ENCODE results near the gene BZW2. TPM values are rescaled to one million over a fixed set of nuclear protein-coding genes. Genes with fewer than 3 reads are reported as not detected.

Gene BZW2
- total and polyA plus RNA-seq, 2 of the 13 experiments (the other 11 are each of a cell fraction or from before 2014, with no cell fraction given): 21.8 to 95.2 TPM

DNA sequence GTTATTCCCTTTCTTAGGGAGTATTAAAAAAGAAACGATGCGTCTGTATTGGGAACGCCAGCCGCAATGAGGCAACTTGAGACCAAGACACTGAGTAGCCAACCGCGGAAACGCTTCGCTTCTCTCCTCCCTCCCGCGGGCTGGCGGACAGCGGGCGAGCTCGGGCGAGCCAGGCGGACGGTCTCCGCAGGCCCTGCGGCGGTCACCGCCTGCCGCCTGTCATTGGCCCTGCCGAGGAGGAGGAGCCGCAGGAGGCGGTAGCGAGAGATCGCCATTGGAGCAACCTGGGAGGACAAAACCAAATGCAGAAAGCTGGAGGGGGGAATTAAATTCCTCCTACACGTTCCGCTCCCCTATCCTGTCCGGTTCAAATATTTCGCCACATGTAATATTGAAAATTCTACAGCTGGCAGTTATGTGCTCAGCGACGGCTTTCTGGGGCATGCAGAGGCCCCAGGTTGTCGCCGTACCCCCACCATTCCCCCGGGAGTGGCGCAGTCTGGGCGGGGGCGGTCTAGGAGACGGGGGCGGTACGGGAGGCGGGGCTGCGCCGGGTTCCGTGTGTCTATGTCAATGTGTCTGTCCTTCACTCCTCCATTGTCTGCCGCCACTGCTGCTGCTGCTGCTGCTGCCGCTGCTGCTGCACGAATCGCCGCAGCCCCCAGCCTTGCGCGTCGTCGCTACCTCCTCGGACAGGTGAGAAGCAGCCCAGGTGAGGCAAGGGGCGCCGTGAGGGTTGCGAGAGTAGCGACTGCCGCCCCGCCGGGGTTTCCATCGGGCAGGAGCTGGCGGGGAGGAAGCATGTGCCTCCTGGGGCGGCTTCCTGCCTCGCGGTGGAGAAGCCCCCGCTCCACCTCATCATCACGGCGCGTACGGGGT, at the start of gene BZW2, which contains the start of gene ANKMY2 (continued):
- TF ChIP-seq, protein P1, sequence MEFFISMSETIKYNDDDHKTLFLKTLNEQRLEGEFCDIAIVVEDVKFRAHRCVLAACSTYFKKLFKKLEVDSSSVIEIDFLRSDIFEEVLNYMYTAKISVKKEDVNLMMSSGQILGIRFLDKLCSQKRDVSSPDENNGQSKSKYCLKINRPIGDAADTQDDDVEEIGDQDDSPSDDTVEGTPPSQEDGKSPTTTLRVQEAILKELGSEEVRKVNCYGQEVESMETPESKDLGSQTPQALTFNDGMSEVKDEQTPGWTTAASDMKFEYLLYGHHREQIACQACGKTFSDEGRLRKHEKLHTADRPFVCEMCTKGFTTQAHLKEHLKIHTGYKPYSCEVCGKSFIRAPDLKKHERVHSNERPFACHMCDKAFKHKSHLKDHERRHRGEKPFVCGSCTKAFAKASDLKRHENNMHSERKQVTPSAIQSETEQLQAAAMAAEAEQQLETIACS (CRISPR knock-in tag; IDR thresholded peaks at IDR 0.05): no peak; the same call in 1 of the 2 replicates
- TF ChIP-seq TARDBP (CRISPR knock-in tag; IDR thresholded peaks at IDR 0.05) (no peak; the same call in 1 of the 2 replicates), CBFB (CRISPR knock-in tag; IDR thresholded peaks at IDR 0.05) (peak; percentile 34), FOSL2 (CRISPR knock-in tag; IDR thresholded peaks at IDR 0.05) (peak; percentile 42; the same call in 1 of the 2 replicates), TSC22D2 (CRISPR knock-in tag; IDR thresholded peaks at IDR 0.05; ENCODE audit: borderline replicate concordance) (0 out of 2 replicates have a peak, but pooled peaks have one; percentile 19), POLR2AphosphoS2 (IDR thresholded peaks at IDR 0.05; ENCODE audit: low read depth, low read length) (no peak), ZNF850 (CRISPR knock-in tag; conservative IDR thresholded peaks at IDR 0.05) (no peak), THAP11 (CRISPR knock-in tag; IDR thresholded peaks at IDR 0.05) (peak; percentile 58), TRIM24 (CRISPR knock-in tag; IDR thresholded peaks at IDR 0.05) (no peak), TCF7 (IDR thresholded peaks at IDR 0.05; ENCODE audit: low read depth) (no peak), RCOR2 (CRISPR knock-in tag; IDR thresholded peaks at IDR 0.05) (no peak), ZKSCAN8 (CRISPR knock-in tag; IDR thresholded peaks at IDR 0.05; ENCODE audit: borderline replicate concordance) (no peak), ZNF20 (CRISPR knock-in tag; IDR thresholded peaks at IDR 0.05) (no peak), SP2 (CRISPR knock-in tag; IDR thresholded peaks at IDR 0.05) (peak; percentile 76), KLF11 (CRISPR knock-in tag; IDR thresholded peaks at IDR 0.05) (peak; percentile 14; the same call in 1 of the 2 replicates)
- TF ChIP-seq, protein P2, sequence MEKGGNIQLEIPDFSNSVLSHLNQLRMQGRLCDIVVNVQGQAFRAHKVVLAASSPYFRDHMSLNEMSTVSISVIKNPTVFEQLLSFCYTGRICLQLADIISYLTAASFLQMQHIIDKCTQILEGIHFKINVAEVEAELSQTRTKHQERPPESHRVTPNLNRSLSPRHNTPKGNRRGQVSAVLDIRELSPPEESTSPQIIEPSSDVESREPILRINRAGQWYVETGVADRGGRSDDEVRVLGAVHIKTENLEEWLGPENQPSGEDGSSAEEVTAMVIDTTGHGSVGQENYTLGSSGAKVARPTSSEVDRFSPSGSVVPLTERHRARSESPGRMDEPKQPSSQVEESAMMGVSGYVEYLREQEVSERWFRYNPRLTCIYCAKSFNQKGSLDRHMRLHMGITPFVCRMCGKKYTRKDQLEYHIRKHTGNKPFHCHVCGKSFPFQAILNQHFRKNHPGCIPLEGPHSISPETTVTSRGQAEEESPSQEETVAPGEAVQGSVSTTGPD (CRISPR knock-in tag; IDR thresholded peaks at IDR 0.05): no peak
- TF ChIP-seq, protein P3, sequence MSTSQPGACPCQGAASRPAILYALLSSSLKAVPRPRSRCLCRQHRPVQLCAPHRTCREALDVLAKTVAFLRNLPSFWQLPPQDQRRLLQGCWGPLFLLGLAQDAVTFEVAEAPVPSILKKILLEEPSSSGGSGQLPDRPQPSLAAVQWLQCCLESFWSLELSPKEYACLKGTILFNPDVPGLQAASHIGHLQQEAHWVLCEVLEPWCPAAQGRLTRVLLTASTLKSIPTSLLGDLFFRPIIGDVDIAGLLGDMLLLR (CRISPR knock-in tag; IDR thresholded peaks at IDR 0.05): peak; percentile 89
- TF ChIP-seq, protein P4, sequence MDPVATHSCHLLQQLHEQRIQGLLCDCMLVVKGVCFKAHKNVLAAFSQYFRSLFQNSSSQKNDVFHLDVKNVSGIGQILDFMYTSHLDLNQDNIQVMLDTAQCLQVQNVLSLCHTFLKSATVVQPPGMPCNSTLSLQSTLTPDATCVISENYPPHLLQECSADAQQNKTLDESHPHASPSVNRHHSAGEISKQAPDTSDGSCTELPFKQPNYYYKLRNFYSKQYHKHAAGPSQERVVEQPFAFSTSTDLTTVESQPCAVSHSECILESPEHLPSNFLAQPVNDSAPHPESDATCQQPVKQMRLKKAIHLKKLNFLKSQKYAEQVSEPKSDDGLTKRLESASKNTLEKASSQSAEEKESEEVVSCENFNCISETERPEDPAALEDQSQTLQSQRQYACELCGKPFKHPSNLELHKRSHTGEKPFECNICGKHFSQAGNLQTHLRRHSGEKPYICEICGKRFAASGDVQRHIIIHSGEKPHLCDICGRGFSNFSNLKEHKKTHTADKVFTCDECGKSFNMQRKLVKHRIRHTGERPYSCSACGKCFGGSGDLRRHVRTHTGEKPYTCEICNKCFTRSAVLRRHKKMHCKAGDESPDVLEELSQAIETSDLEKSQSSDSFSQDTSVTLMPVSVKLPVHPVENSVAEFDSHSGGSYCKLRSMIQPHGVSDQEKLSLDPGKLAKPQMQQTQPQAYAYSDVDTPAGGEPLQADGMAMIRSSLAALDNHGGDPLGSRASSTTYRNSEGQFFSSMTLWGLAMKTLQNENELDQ (CRISPR knock-in tag; IDR thresholded peaks at IDR 0.05; ENCODE audit: borderline replicate concordance): 0 out of 2 replicates have a peak, but pooled peaks have one; percentile 50
